Measurements from ENCODE around the gene NPAS3.

NPAS3 gene

GRCh38 chr14:33566082-33566481 is 627.4 kb downstream of the NPAS3 start:
- no peak for DNase-seq

GRCh38 chr14:33567023-33567728 is 628.5 kb downstream of the NPAS3 start:
- no peak for DNase-seq

- no peak for DNase-seq
These were observed 629.1 kb downstream of the NPAS3 start for GRCh38 chr14:33567731-33568130.

GRCh38 chr14:33568935-33569579 is 630.4 kb downstream of the NPAS3 start:
- DNase-seq = no peak

- no peak for DNase-seq
These were observed 631.4 kb downstream of the NPAS3 start for GRCh38 chr14:33569821-33570687.

- no peak for DNase-seq
These were observed 632.1 kb downstream of the NPAS3 start for GRCh38 chr14:33570694-33571310.

GRCh38 chr14:33573301-33573880 is 634.7 kb downstream of the NPAS3 start:
- DNase-seq = no peak

GRCh38 chr14:33576014-33576413 is 637.3 kb downstream of the NPAS3 start:
- no peak for DNase-seq

GRCh38 chr14:33578461-33579216 is 640.0 kb downstream of the NPAS3 start:
- no peak for DNase-seq

GRCh38 chr14:33580231-33580749 is 641.6 kb downstream of the NPAS3 start:
- no peak for DNase-seq

- no peak for DNase-seq
These were observed 642.2 kb downstream of the NPAS3 start for GRCh38 chr14:33580841-33581240.

GRCh38 chr14:33584697-33585096 is 646.0 kb downstream of the NPAS3 start:
- DNase-seq = no peak

GRCh38 chr14:33586806-33587205 is 648.1 kb downstream of the NPAS3 start:
- DNase-seq = no peak

GRCh38 chr14:33587791-33588190 is 649.1 kb downstream of the NPAS3 start:
- DNase-seq = no peak

- DNase-seq = no peak
These were observed 650.1 kb downstream of the NPAS3 start for GRCh38 chr14:33588771-33589170.

GRCh38 chr14:33589334-33589733 is 650.7 kb downstream of the NPAS3 start:
- no peak for DNase-seq

GRCh38 chr14:33590891-33591630 is 652.4 kb downstream of the NPAS3 start:
- DNase-seq = no peak

GRCh38 chr14:33592297-33592696 is 653.6 kb downstream of the NPAS3 start:
- no peak for DNase-seq

GRCh38 chr14:33596211-33597080 is 657.8 kb downstream of the NPAS3 start:
- DNase-seq = no peak

- DNase-seq = no peak
These were observed 659.9 kb downstream of the NPAS3 start for GRCh38 chr14:33598582-33598981.
